ENCODE data around the gene NXPH4. TPM values are rescaled to one million over a fixed set of nuclear protein-coding genes. Genes with fewer than 3 reads are reported as not detected.

NXPH4 gene
- polyA plus RNA-seq, 3 donors, result 2.0 to 4.5 (median 3.4) TPM

DNA sequence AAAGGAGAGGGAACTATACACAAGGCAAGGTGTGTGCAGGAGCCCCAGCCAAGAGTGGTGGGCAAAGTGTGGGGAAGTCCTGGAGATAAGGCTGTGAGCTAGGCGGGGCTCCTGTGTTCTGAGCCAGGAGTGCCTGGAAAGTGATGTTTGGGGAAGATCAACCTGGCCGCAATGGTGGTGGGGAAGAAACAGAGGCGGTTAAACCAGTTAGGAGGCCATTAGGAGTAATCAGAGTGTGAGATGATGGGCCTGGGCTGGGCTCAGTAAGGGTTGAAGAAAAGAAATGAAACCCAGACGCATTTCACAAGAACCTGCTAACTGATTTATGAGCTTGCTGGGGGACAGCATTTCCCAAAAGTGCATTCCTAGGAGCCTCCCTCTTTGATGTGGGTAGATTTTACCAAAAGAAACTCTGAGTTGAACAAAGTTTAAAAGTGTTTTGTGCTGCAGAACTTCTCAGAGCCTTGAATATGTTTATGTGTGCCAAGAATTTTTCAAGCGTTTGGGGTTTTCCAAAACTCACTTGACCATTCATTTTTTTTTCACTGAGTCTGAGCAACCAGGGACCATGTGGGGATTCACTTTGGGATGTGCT is 34.9 kb upstream of the NXPH4 start:
- no peak overlapping the region for H3K27ac ChIP-seq (ENCODE audit: low read depth, low read length)
- 59 to 73% (median 72%) methylated on average over 5 of the region's 5 CpGs for WGBS, 3 donors

GRCh38 chr12:57182918-57183575 is 33.5 kb upstream of the NXPH4 start:
- no peak overlapping the region for H3K27ac ChIP-seq (ENCODE audit: low read depth, low read length)
- WGBS, 3 donors, result 56 to 64% (median 57%) methylated on average over 13 of the region's 13 CpGs

DNA sequence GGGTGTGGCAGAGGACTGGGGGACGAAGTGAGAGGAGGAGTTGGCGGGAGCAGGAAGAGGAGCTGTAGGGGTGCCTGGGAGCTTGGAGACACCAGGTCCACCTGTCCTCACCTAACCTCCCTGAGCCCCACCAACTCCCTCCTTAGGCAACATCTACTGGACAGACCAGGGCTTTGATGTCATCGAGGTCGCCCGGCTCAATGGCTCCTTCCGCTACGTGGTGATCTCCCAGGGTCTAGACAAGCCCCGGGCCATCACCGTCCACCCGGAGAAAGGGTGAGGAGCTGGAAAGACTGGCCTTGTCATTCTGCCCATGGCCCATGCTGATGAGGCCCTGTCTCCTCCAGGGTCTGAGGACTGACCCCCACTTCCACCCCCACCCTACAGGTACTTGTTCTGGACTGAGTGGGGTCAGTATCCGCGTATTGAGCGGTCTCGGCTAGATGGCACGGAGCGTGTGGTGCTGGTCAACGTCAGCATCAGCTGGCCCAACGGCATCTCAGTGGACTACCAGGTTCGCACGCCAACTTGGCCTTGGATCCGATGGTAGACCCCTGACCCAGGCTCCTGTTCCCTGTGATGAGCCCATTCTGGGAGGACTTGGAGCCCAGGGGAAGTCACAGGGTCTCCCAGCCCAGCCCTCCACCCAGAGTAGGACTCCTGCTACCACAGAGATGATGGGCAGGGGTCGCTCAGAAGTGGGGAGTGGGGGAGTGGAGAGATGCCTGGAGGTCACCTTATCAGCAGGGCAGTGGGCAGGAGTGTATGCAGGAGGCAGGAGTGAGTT is 32.5 kb upstream of the NXPH4 start:
- H3K27ac ChIP-seq (ENCODE audit: low read depth, low read length), result no peak overlapping the region
- 91 to 93% (median 91%) methylated on average over 21 to 22 of the region's 22 CpGs for WGBS, 3 donors

DNA sequence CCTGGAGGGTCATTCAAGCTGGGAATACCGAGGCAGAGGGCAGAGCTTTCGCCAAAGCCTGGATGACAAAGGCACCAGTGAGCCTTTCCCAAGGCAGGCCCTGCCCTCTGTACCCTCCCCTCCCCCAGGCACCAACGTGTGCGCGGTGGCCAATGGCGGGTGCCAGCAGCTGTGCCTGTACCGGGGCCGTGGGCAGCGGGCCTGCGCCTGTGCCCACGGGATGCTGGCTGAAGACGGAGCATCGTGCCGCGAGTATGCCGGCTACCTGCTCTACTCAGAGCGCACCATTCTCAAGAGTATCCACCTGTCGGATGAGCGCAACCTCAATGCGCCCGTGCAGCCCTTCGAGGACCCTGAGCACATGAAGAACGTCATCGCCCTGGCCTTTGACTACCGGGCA is 31.2 kb upstream of the NXPH4 start:
- 87 to 91% (median 89%) methylated on average over 25 of the region's 25 CpGs for WGBS, 3 donors
- H3K27ac ChIP-seq (ENCODE audit: low read depth, low read length), result no peak overlapping the region

DNA sequence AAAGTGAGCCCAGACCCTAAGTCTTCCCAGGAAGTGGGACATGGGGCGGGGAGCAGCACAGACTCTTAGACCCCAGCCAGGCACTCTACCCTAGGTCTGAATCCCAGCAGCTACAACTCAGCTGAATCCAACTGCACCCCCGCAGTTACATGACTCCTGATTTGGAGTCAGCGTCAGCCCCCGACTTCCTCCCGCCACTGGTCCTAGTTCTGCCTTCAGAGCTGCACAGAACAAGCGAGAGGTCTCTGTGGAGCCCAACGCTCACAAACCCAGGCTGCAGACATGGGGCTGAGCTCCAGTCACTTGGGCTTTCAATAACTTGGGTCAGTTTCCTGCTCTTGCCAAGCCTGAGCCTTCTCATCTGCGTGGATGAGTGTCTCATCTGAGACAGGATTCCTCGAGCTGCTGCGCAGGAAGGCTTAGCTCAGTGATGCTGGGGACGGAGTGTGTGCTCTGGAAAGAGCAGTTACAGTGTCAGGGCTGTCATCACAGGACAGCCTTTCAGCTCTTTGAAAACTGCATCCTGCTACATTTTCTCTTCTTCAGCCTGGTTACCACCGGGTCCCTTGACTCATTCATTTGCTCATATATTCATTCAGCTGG is 30.6 kb upstream of the NXPH4 start:
- WGBS, 3 donors, result 81 to 88% (median 85%) methylated on average over 12 of the region's 12 CpGs
- H3K27ac ChIP-seq (ENCODE audit: low read depth, low read length), result no peak overlapping the region

- no peak overlapping the region for H3K27ac ChIP-seq (ENCODE audit: low read depth, low read length)
- WGBS, 3 donors, result 69 to 74% (median 73%) methylated on average over 21 of the region's 21 CpGs
These were observed 29.1 kb upstream of the NXPH4 start for GRCh38 chr12:57187222-57188089.

GRCh38 chr12:57188090-57188425 is 28.5 kb upstream of the NXPH4 start:
- WGBS, 3 donors, result 76 to 91% (median 78%) methylated on average over 7 to 8 of the region's 8 CpGs
- no peak overlapping the region for H3K27ac ChIP-seq (ENCODE audit: low read depth, low read length)

DNA sequence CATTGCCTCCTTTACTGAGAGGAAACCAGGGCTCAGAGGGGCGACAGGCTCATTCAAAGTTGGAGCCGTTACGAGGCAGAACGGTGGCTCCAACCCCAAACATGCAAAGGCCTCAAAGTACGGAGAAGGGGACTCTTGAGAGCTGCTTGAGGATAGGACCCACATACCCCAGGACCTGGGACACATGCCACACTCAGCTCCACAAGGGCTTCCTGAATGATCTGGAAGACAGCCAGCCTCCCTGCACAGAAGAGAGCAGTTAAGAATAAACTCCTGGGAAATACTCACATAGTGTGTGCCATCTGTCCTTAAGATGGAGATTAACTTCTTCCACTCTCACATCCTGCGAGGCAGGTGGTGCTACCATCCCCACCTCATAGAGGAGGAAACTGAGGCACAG is 26.6 kb upstream of the NXPH4 start:
- 48 to 89% (median 51%) methylated on average over 6 of the region's 6 CpGs for WGBS, 3 donors
- no peak overlapping the region for H3K27ac ChIP-seq (ENCODE audit: low read depth, low read length)

- 94 to 97% (median 95%) methylated on average over 23 of the region's 23 CpGs for WGBS, 3 donors
- no peak overlapping the region for H3K27ac ChIP-seq (ENCODE audit: low read depth, low read length)
These were observed 25.8 kb upstream of the NXPH4 start for GRCh38 chr12:57190821-57191220.

DNA sequence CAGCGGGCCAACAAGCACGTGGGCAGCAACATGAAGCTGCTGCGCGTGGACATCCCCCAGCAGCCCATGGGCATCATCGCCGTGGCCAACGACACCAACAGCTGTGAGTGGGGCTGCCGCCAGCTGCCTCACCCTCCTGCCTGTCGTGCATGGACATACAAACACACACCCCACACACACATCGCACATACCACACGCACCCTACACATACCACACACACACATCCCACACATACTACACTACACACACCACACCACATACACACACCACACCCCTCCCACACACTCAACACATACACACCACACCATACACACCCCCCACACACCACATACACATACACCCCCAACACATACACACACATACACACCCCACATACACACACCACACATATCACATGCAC is 25.2 kb upstream of the NXPH4 start:
- 85 to 93% (median 89%) methylated on average over 11 of the region's 11 CpGs for WGBS, 3 donors

DNA sequence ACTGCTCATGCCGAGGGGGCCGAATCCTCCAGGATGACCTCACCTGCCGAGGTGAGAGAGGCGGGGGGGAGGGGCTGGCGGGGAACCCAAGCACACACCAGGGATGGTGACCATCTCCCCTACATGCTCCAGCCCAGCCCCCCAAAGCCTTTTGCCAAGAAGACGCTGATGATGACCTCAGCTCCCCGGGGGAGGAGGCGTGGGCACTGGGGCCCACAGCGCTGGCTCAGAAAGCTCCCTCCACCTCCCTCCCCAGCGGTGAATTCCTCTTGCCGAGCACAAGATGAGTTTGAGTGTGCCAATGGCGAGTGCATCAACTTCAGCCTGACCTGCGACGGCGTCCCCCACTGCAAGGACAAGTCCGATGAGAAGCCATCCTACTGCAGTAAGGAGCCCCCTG is 23.7 kb upstream of the NXPH4 start:
- WGBS, 3 donors, result 68 to 87% (median 78%) methylated on average over 16 of the region's 16 CpGs
- no peak overlapping the region for H3K27ac ChIP-seq (ENCODE audit: low read depth, low read length)

More for the DNA sequence above, 25.2 kb upstream of the NXPH4 start:
- no peak overlapping the region for H3K27ac ChIP-seq (ENCODE audit: low read depth, low read length)

GRCh38 chr12:57193706-57194245 is 22.8 kb upstream of the NXPH4 start:
- H3K27ac ChIP-seq (ENCODE audit: low read depth, low read length), result no peak overlapping the region
- 84 to 88% (median 87%) methylated on average over 19 of the region's 19 CpGs for WGBS, 3 donors

GRCh38 chr12:57194253-57194652 is 22.3 kb upstream of the NXPH4 start:
- no peak overlapping the region for H3K27ac ChIP-seq (ENCODE audit: low read depth, low read length)
- WGBS, 3 donors, result 90 to 92% (median 91%) methylated on average over 18 of the region's 18 CpGs

- H3K27ac ChIP-seq (ENCODE audit: low read depth, low read length), result no peak overlapping the region
- WGBS, 3 donors, result 82 to 87% (median 83%) methylated on average over 18 to 19 of the region's 19 CpGs
These were observed 21.4 kb upstream of the NXPH4 start for GRCh38 chr12:57195186-57195585.

DNA sequence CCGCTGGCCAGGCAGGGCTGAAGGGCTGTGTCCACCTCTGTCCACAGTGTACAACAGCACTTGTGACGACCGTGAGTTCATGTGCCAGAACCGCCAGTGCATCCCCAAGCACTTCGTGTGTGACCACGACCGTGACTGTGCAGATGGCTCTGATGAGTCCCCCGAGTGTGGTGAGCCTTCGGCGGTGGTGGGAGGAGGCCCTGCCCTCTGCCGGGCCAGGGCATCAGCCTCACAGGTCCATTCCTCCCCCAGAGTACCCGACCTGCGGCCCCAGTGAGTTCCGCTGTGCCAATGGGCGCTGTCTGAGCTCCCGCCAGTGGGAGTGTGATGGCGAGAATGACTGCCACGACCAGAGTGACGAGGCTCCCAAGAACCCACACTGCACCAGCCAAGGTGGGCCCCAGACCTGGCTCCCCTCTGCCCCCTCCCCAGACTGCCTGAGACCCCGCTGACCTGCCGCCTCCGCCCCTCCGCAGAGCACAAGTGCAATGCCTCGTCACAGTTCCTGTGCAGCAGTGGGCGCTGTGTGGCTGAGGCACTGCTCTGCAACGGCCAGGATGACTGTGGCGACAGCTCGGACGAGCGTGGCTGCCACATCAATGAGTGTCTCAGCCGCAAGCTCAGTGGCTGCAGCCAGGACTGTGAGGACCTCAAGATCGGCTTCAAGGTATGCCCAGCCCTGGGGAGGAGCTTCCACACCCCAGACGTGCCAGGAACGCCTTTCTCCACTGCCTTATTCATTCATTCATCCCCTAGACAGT is 20.8 kb upstream of the NXPH4 start:
- H3K27ac ChIP-seq (ENCODE audit: low read depth, low read length), result no peak overlapping the region
- WGBS, 3 donors, result 76 to 84% (median 84%) methylated on average over 34 of the region's 34 CpGs

- 62 to 75% (median 63%) methylated on average over 4 of the region's 4 CpGs for WGBS, 3 donors
- H3K27ac ChIP-seq (ENCODE audit: low read depth, low read length), result no peak overlapping the region
These were observed 20.2 kb upstream of the NXPH4 start for GRCh38 chr12:57196439-57196838.

DNA sequence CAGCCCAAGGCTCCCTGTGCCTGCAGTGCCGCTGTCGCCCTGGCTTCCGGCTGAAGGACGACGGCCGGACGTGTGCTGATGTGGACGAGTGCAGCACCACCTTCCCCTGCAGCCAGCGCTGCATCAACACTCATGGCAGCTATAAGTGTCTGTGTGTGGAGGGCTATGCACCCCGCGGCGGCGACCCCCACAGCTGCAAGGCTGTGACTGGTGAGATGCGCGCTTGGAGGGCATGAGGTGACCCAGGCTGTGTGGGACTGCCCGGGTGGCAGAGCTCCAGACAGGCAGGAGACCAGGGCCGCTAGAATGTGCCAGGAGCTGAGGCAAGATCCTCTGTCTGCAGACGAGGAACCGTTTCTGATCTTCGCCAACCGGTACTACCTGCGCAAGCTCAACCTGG is 19.6 kb upstream of the NXPH4 start:
- H3K27ac ChIP-seq (ENCODE audit: low read depth, low read length), result no peak overlapping the region
- 90 to 92% (median 91%) methylated on average over 21 to 22 of the region's 22 CpGs for WGBS, 3 donors
